ENCODE data around the gene COL4A6. TPM values are rescaled to one million over a fixed set of nuclear protein-coding genes. Genes with fewer than 3 reads are reported as not detected.

COL4A6 gene
- total and polyA plus RNA-seq, 2 of the 8 experiments (the other 6 are each of a cell fraction or from before 2014, with no cell fraction given): 5.9 to 11.8 TPM

DNA sequence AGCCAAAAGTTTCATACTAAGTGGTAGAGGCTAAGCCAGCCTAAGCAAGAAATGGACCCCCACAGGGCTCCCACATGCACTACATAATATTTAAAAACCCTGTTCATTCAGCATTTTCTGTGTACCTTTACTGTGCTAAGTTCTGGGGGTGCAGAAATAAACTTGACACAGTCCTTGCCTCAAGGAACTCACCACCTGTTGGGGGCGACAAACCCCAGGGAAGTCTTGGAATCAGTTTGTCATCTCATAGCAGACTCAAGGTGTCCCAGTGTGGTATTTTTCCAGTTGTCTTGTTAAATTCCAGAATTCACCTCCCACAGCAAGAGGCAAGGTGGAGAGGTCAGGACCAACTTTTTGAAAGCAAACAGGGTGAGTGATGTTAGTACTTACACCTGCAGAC lies 303.5 kb downstream of the COL4A6 start (continued):
- TF ChIP-seq GABPA (IDR thresholded peaks at IDR 0.05; ENCODE audit: borderline replicate concordance, insufficient read depth, low read length) (no peak), KDM4A (IDR thresholded peaks at IDR 0.05; ENCODE audit: low read depth, low read length, severe bottlenecking) (no peak), CREB1 (IDR thresholded peaks at IDR 0.05) (no peak)

Data from H1 (cell line).